ENCODE results near the gene CD52.
"Not testable (repeated sequence)": the region's sequence is repeated elsewhere in the genome, so short reads cannot be mapped to it uniquely, and the experiment has no call there.

CD52 gene

DNA sequence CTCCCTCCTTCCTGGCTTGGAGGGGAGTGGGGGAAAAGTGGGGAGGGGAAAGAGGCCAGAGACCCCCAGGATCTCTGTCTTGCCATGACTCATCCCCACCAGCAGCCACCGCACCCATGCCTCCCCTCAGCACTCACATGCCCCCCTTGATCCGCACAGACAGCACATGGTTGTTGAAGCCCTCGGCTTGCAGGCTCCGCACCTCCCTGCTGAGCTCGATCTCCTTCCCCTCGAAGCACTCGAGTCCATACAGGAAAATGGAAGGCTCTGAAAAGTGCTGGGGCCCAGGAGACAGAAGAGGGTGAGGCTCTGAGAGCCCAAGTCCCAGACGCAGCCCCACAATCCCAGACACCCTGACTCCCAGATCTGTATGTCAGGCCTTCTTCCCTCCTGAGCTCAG is 10.8 kb downstream of the CD52 start:
- TF ChIP-seq, protein P1, sequence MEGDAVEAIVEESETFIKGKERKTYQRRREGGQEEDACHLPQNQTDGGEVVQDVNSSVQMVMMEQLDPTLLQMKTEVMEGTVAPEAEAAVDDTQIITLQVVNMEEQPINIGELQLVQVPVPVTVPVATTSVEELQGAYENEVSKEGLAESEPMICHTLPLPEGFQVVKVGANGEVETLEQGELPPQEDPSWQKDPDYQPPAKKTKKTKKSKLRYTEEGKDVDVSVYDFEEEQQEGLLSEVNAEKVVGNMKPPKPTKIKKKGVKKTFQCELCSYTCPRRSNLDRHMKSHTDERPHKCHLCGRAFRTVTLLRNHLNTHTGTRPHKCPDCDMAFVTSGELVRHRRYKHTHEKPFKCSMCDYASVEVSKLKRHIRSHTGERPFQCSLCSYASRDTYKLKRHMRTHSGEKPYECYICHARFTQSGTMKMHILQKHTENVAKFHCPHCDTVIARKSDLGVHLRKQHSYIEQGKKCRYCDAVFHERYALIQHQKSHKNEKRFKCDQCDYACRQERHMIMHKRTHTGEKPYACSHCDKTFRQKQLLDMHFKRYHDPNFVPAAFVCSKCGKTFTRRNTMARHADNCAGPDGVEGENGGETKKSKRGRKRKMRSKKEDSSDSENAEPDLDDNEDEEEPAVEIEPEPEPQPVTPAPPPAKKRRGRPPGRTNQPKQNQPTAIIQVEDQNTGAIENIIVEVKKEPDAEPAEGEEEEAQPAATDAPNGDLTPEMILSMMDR (IDR thresholded peaks at IDR 0.05; ENCODE audit: insufficient read depth, missing control alignments): no peak
- FAIRE-seq (no peak), DNase-seq (ENCODE audit: insufficient read length, low spot score) (no peak)

DNA sequence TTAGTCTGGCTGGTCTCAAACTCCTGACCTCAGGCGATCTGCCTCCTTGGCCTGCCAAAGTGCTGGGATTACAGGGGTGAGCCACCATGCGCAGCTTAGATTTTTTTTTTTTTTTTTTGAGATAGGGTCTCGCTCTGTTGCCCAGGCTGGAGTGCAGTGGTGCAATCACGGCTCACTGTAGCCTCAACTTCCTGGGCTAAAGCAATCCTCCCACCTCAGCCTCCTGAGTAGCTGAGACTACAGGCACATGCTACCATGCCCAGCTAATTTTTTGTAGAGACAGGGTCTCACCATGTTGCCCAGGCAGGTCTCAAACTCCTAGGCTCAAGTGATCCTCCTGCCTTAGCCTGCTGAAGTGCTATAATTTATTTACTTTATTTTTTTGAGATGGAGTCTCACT is 11.6 kb downstream of the CD52 start:
- not testable (repeated sequence) for FAIRE-seq; DNase-seq (ENCODE audit: insufficient read length, low spot score)

DNA sequence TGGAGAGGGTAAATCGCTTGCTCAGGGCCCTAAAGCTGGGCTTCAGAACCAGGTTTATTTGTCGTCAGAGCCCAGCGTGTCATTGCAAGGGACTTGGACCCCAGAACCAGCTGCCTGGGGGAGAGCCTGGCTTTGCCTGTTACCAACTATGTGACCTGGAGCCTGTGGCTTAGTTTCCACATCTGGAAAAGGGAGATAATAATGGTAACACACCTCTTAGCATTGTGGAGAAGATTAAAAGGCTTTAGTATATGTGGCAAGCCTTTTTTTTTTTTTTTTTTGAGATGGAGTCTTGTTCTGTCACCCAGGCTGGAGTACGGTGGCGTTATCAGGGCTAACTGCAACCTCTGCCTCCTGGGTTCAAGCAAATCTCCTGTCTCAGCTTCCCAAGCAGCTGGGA is 12.5 kb downstream of the CD52 start:
- TF ChIP-seq, protein P1 (IDR thresholded peaks at IDR 0.05; ENCODE audit: insufficient read depth, missing control alignments): no peak
- no peak for DNase-seq (ENCODE audit: insufficient read length, low spot score)
- no peak for FAIRE-seq

DNA sequence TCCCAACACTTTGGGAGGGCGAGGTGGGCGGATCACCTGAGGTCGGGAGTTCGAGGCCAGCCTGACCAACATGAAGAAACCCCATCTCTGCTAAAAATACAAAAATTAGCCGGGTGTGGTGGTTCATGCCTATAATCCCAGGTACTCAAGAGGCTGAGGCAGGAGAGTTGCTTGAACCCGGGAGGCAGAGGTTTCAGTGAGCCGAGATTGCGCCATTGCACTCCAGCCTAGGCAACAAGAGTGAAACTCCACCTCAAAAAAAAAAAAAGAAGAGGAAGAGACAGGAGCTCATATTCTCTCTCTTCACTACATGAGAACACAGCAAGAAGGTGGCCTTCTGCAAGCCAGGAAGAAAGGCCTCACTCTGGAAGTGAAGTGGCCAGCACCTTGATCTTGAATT is 15.6 kb downstream of the CD52 start:
- not testable (repeated sequence) for FAIRE-seq; DNase-seq (ENCODE audit: insufficient read length, low spot score)

DNA sequence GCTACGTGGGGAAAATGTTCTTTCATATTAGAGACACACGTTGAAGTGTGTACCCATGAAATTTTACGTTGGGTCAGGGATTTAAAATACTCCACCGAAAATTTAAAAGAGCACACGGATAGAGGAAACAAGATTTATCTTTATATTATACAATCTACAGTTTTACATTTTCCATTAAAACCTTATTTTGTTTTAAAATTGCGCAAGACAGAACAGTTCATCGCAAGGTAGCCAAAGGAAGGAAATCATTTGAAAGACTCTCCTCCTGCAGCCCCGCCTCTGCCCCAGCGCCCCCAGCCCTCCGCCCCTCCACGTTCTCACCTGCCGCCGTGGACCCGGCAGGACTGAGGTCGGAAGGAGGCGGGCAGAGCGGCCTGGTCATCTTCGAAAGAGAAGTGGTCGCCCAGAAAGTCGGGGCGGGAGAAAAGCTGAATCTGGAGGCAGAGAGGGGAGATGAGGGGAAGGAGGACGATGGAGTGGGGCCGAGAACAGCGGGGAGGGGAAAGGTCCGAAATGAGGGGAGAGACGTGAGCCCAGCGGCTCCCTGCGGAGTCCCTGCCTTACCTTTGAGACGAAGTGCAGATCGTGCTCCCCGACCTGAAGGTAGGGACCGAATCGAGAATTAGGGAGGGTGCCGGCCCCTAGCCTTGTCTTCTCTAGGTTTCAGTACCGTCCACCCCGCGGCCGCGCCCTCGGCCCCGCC is 18.2 kb downstream of the CD52 start:
- no peak for DNase-seq (ENCODE audit: insufficient read length, low spot score)
- TF ChIP-seq, protein P1 (IDR thresholded peaks at IDR 0.05; ENCODE audit: insufficient read depth, missing control alignments): no peak
- no peak for FAIRE-seq

DNA sequence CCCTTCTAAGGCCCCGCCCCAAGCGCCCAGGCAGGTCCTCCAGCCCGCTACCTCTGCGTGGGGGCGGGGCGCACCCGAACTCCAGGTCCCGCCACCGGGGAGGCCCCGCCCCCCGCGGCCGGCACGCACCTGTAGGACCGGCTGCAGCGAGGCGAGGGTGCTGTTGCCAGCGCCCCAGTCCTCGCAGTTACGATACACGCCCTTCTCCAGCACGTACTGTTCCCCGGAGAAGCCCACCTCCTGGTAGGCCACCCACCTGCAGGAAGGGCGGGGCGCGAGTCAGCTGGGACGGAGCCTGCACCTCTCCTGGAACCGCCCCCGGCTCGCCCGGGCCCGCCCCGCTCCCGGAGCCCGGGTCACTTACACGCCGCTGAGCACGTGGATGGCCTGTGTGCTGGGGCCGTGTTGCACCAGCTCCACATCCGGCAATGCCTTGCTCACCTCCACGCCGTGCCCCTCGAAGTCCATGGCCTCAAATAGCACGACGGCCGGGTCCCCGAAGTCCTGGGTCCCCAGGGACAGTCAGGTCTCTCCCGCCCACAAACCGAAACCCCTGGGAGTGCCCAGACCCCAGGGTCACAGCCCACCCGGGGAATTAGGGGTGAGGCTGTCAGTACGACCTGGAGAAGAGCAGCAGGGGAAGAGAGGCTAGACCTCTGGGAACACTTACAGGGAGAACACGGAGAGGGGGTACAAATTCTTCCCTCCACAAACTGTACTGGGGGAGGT is 18.9 kb downstream of the CD52 start:
- TF ChIP-seq, protein P1 (IDR thresholded peaks at IDR 0.05; ENCODE audit: insufficient read depth, missing control alignments): no peak
- FAIRE-seq (no peak), DNase-seq (ENCODE audit: insufficient read length, low spot score) (peak; percentile 51)

DNA sequence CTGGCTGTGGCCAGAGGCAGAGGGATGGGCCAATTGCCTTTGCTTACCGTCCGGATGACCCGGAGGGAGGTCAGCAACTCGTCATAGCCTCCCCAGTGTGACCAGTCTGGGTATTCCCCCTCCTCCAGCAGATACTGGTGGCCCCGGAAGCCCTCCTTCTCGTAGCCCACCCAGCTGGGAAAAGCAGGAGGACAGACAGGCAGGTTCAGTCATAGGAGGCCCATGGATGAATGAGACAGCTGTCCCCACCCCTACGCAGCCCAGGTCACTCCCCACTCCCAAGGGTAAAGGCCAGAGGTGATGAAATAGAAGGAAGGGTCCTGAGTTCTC is 19.4 kb downstream of the CD52 start:
- FAIRE-seq: no peak

DNA sequence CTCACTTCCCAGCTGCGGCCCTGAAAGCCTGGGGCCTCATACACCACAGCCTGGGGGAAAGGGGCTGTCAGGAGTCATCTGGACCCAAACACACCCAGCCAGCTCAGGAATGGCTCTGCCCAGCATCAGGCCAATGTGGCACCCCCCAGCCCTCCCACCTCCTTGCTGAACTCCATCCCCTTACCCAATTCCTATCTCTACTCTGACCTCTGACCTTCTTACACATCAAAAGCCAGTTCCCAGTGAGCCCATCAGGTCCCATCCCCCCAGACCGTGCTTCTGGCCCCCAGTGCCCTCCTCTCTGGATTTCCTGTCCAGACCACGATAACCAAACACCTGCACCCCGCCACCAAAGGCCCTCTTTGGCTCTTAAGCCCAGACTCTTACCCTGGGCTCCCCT is 19.9 kb downstream of the CD52 start:
- DNase-seq (ENCODE audit: insufficient read length, low spot score) (no peak), FAIRE-seq (no peak)
- TF ChIP-seq, protein P1 (IDR thresholded peaks at IDR 0.05; ENCODE audit: insufficient read depth, missing control alignments): no peak

More for the DNA sequence above, 19.4 kb downstream of the CD52 start:
- TF ChIP-seq, protein P1 (IDR thresholded peaks at IDR 0.05; ENCODE audit: insufficient read depth, missing control alignments): no peak
- no peak for DNase-seq (ENCODE audit: insufficient read length, low spot score)
